ENCODE data around the gene ARSA. TPM values are rescaled to one million over a fixed set of nuclear protein-coding genes. Genes with fewer than 3 reads are reported as not detected.

ARSA gene
- total RNA-seq, 1 experiment from 2014 or later, result 11.3 TPM

- Histone ChIP-seq H3K4me2 (ENCODE audit: low read length) (no peak overlapping the region), H3K9ac (ENCODE audit: low read length) (no peak overlapping the region), H3K27me3 (ENCODE audit: low read length) (no peaks in the 10 kb centered on the region), H3F3A (ENCODE audit: low read length, unreplicated experiment) (no peaks in the 10 kb centered on the region), H3K9me2 (replicated peaks; ENCODE audit: low read length) (no peaks in the 10 kb centered on the region), H3K36me3 (ENCODE audit: low read depth, low read length) (no peaks in the 10 kb centered on the region), H4K20me1 (ENCODE audit: low read length) (no peaks in the 10 kb centered on the region), H3K9me3 (ENCODE audit: low read length) (no peaks in the 10 kb centered on the region), H3K79me2 (ENCODE audit: low read length) (peaks cover 3% of the 10 kb centered on the region; the same call in 1 of the 2 replicates), H3K4me1 (ENCODE audit: insufficient read depth, low read length) (peaks cover 28% of the 10 kb centered on the region), H3K27ac (ENCODE audit: low read length) (no peak overlapping the region), H3K4me3 (ENCODE audit: low read length) (no peak overlapping the region), H2AFZ (ENCODE audit: low read length) (no peak overlapping the region)
- ChIA-PET CTCF (no interaction called here), POLR2A (ENCODE audit: unreplicated experiment) (no interaction called here)
- no peak for TF ChIP-seq EZH2phosphoT487 (IDR thresholded peaks at IDR 0.05; ENCODE audit: borderline replicate concordance, low read length)
- no peak for TF ChIP-seq EZH2 (IDR thresholded peaks at IDR 0.05; ENCODE audit: low read length, unreplicated experiment)
- no peak for TF ChIP-seq CTCF (conservative IDR thresholded peaks at IDR 0.05; ENCODE audit: low read depth, low read length)
- DNase-seq (no peak), ATAC-seq (no peak)
- intact Hi-C loops (cut with micrococcal nuclease), result loop anchor here (5.0 kb wide), 1 partner anchor 97 kb away; the partner anchor contains the start of gene SCO2
- no TSS peak for BruUV-seq (replicated peaks)
These were observed 3.4 kb downstream of the ARSA start for GRCh38 chr22:50624347-50625130.

- Histone ChIP-seq H3K79me2 (ENCODE audit: low read length) (no peaks in the 10 kb centered on the region), H3K9me2 (replicated peaks; ENCODE audit: low read length) (no peaks in the 10 kb centered on the region), H3K36me3 (ENCODE audit: low read depth, low read length) (no peaks in the 10 kb centered on the region), H3F3A (ENCODE audit: low read length, unreplicated experiment) (no peaks in the 10 kb centered on the region), H3K9me3 (ENCODE audit: low read length) (no peaks in the 10 kb centered on the region), H4K20me1 (ENCODE audit: low read length) (no peaks in the 10 kb centered on the region), H3K27me3 (ENCODE audit: low read length) (no peaks in the 10 kb centered on the region), H3K9ac (ENCODE audit: low read length) (no peak overlapping the region), H2AFZ (ENCODE audit: low read length) (no peak overlapping the region), H3K4me2 (ENCODE audit: low read length) (peak overlapping the region; percentile 98; the same call in 1 of the 2 replicates), H3K4me1 (ENCODE audit: insufficient read depth, low read length) (peaks cover 22% of the 10 kb centered on the region; the same call in 1 of the 2 replicates), H3K4me3 (ENCODE audit: low read length) (no peak overlapping the region), H3K27ac (ENCODE audit: low read length) (no peak overlapping the region)
- TF ChIP-seq CTCF (conservative IDR thresholded peaks at IDR 0.05; ENCODE audit: low read depth, low read length) (no peak), EZH2phosphoT487 (IDR thresholded peaks at IDR 0.05; ENCODE audit: borderline replicate concordance, low read length) (no peak), EZH2 (IDR thresholded peaks at IDR 0.05; ENCODE audit: low read length, unreplicated experiment) (no peak)
- no peak for DNase-seq
- ATAC-seq, result no peak
- ChIA-PET POLR2A (ENCODE audit: unreplicated experiment) (no interaction called here), CTCF (no interaction called here)
- no TSS peak for BruUV-seq (replicated peaks)
- intact Hi-C loops (cut with micrococcal nuclease), result loop anchor here (5.0 kb wide), 1 partner anchor 96 kb away; the partner anchor contains the start of gene SCO2
These were observed 5.1 kb downstream of the ARSA start for GRCh38 chr22:50622723-50623327.
